Activated T-cell treated with anti-CD3 and anti-CD28 coated beads, Interleukin-2, amount 50 U/mL, for 48 hours (primary cell): ENCODE data around the gene TENM4.

Source experiments
- DNase-seq, 2 experiments: peaks; one replicate each; pipeline ENCODE4 v3.0.0-alpha.2; 2020

TENM4 gene

GRCh38 chr11:79440571-79441460, at the start of gene TENM4:
TENM4 (minus strand) TSS chr11:79441030; CDS start chr11:79069944, 371,086 bp downstream.
- DNase-seq, result no peak

GRCh38 chr11:79488286-79488685, 47.5 kb upstream of the TENM4 start:
- DNase-seq, result no peak

- DNase-seq, result no peak
Measured at GRCh38 chr11:79487412-79487811, 46.6 kb upstream of the TENM4 start.

GRCh38 chr11:79486242-79486984, 45.6 kb upstream of the TENM4 start:
- DNase-seq, result no peak

GRCh38 chr11:79485694-79486093, 44.9 kb upstream of the TENM4 start:
- no peak for DNase-seq

GRCh38 chr11:79484872-79485271, 44.0 kb upstream of the TENM4 start:
- no peak for DNase-seq

- no peak for DNase-seq
Measured at GRCh38 chr11:79482800-79483199, 42.0 kb upstream of the TENM4 start.

GRCh38 chr11:79481795-79482194, 41.0 kb upstream of the TENM4 start:
- DNase-seq, result no peak

- DNase-seq, result no peak
Measured at GRCh38 chr11:79480864-79481263, 40.0 kb upstream of the TENM4 start.

GRCh38 chr11:79472819-79473529, 32.1 kb upstream of the TENM4 start:
- no peak for DNase-seq

GRCh38 chr11:79471071-79471844, 30.4 kb upstream of the TENM4 start:
- DNase-seq, result no peak

GRCh38 chr11:79470161-79470560, 29.3 kb upstream of the TENM4 start:
- DNase-seq, result no peak

GRCh38 chr11:79467761-79468160, 26.9 kb upstream of the TENM4 start:
- no peak for DNase-seq

GRCh38 chr11:79466411-79466810, 25.6 kb upstream of the TENM4 start:
- no peak for DNase-seq

GRCh38 chr11:79465160-79465559, 24.3 kb upstream of the TENM4 start:
- DNase-seq, result no peak

GRCh38 chr11:79461666-79462645, 21.1 kb upstream of the TENM4 start:
- DNase-seq, result no peak

GRCh38 chr11:79461144-79461543, 20.3 kb upstream of the TENM4 start:
- DNase-seq, result no peak

- DNase-seq, result no peak
Measured at GRCh38 chr11:79458709-79459108, 17.9 kb upstream of the TENM4 start.

- no peak for DNase-seq
Measured at GRCh38 chr11:79456501-79456900, 15.7 kb upstream of the TENM4 start.

GRCh38 chr11:79453617-79454016, 12.8 kb upstream of the TENM4 start:
- no peak for DNase-seq

- DNase-seq, result no peak
Measured at GRCh38 chr11:79449040-79449439, 8.2 kb upstream of the TENM4 start.
